GM18517 (cell line): ENCODE measurements around the gene BNIPL.

Experiments
- ATAC-seq: cut with Tn5 transposase; IDR thresholded peaks from one replicate; pipeline ENCODE4 v1.9.1; 2021; ENCODE audit warnings: mild to moderate bottlenecking, moderate library complexity; ENCODE audit not compliant: unreplicated experiment

The BNIPL gene

DNA sequence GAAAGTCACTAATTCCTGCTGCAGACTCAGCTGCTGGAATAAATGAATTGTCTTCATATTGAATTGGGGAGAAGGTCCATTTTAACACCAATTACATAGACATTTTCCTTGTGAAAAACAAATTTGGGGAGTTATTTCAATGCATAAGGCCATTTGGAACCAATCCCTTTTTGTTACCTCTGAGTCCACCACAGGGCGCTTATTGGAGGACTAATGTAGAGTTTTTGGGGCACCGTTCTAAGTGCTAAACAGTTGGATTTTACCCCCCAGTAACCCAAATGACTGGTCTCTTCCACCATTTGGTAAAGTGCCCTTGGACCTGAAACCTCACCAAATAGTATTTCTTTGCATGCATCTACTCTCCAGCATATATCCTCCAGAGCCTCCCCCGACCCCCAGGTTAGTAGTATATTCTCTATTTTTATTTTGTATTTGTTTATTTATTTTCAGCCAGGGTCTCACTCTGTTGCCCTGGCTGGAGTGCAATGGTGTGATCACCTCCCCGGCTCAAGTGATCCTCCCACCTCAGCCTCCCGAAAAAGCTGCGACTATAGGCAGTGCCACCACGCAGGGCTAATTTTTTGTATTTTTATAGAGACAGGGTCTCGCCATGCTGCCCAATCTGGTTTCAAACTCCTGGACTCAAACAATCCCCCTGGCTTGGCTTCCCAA lies 26.6 kb upstream of the BNIPL start:
- no peak for ATAC-seq

- ATAC-seq, result no peak
Measured at GRCh38 chr1:151010346-151010726, 26.1 kb upstream of the BNIPL start.

- no peak for ATAC-seq
Measured at GRCh38 chr1:151011154-151011850, 25.1 kb upstream of the BNIPL start.

GRCh38 chr1:151012684-151013471 lies 23.5 kb upstream of the BNIPL start:
- no peak for ATAC-seq

GRCh38 chr1:151013518-151013917 lies 22.9 kb upstream of the BNIPL start:
- no peak for ATAC-seq

- ATAC-seq, result no peak
Measured at GRCh38 chr1:151024540-151025146, 11.7 kb upstream of the BNIPL start.

- ATAC-seq, result no peak
Measured at GRCh38 chr1:151026460-151026859, 9.9 kb upstream of the BNIPL start.

DNA sequence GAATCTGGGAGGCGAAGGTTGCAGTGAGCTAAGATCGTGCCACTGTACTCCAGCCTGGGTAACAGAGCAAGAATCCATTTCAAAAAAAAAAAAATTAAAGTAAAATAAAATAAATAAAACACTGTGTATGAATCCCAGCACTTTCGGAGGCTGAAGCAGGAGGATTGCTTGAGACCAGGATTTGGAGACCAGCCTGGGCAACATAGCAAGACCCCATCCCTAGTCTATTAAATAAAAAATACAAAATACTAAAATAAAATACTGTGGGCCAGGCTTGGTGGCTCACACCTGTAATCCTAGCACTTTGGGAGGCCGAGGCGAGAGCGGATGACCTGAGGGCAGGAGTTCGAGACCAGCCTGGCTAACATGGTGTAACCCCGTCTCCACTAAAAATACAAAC lies 4.2 kb upstream of the BNIPL start:
- no peak for ATAC-seq

- ATAC-seq, result no peak
Measured at GRCh38 chr1:151035167-151035566, 1.2 kb upstream of the BNIPL start.

DNA sequence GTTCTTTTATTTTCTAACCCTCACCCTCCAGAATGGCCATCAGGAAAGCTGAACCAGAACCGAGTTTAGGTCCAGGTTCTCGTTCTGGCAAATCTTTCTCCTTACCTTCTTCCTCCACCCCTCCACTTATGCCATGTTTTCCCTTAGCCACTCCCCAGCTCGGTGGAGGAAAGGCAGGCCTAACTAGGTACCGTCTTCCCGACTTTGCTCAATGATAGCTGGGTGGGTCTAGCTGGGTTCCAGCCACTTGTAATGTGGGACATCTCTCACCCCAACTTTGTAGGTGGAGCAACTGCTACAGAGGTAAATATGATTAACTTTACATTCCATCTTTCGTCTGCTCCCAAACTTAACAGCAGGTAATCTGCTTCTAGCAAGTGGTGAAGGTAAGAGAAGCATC lies 646 bp downstream of the BNIPL start:
- ATAC-seq, result no peak

DNA sequence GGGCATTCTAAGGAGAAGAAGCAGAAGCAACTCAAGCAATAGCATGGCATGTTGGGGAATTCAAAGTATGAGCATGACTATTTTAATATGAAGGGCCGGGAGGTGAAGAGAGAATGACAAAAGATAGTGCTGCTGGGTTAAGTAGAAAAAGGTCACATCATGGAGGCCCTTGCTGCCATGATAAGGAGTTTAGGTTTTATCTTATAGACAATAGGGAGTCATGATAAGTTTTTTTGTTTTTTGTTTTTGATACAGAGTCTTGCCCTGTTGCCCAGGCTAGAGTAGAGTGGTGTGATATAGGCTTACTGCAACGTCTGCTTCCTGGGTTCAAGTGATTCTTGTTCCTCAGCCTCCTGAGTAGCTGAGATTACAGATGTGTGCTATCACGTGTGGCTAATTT lies 3.1 kb downstream of the BNIPL start:
- no peak for ATAC-seq

GRCh38 chr1:151043163-151043562 lies 6.8 kb downstream of the BNIPL start:
- no peak for ATAC-seq

GRCh38 chr1:151047591-151047924 lies 11.2 kb downstream of the BNIPL start, which contains the start of gene C1orf56:
Gene C1orf56 (plus strand): TSS chr1:151047751. CDS start chr1:151047848, 97 bp downstream.
- peak; percentile 28 for ATAC-seq

- ATAC-seq, result peak; percentile 57
Measured at GRCh38 chr1:151047925-151048644, 11.7 kb downstream of the BNIPL start.

- ATAC-seq, result no peak
Measured at GRCh38 chr1:151048645-151049032, 12.3 kb downstream of the BNIPL start.

GRCh38 chr1:151049458-151049857 lies 13.1 kb downstream of the BNIPL start:
- ATAC-seq, result no peak

DNA sequence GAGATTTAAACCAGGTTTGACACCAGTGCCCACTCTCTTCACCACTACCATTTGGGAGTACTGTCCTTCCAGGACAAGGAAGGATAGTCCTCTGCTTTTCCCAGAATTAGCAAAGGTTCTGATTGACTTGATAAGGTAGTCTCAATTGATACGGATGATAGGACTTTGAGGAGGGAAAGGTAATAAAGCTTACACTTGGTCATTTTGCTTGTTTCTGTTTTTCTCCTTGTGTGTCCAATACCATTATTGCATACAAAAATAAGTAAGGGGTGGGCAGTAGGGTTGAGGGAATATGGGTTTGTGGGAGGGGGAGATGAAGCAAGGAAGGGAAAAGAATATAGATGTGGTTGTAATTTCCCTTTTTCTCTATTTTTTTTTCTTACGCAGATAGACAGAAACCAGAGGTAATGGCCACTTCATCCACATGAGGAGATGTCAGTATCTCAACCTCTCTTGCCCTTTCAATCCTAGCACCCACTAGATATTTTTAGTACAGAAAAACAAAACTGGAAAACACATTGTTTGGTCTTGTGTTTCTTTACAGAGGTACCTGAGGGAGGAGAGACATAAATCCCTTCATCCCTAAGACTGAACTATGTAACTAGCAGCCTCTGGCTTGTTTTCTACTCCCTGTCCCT lies 13.8 kb downstream of the BNIPL start:
- no peak for ATAC-seq

- ATAC-seq, result no peak
Measured at GRCh38 chr1:151051356-151052009, 15.1 kb downstream of the BNIPL start.

- no peak for ATAC-seq
Measured at GRCh38 chr1:151054971-151055547, 18.7 kb downstream of the BNIPL start.

DNA sequence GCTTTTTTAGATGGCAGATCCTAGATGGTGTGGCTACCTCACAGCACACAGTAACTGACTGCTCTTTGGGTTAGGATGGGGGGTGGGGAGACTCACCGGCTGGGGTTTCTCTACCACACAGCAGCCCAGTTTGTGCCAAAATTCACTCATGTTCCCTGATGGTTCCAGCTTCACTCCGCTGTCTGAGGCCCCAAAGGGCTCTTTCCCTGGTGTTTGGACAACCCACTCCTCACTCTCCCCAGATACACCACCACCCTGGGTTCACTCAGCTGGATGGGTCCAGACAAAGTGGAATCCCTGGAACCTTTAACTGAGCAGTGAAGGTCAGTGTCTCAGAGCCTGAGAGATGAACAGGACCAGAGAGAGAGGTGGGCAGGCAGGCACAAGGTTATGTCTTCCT lies 19.2 kb downstream of the BNIPL start:
- no peak for ATAC-seq
